Heart left ventricle (tissue), 16 donors: ENCODE measurements around the gene TVP23A. TPM values are rescaled to one million over a fixed set of nuclear protein-coding genes. Genes with fewer than 3 reads are reported as not detected.

ENCODE experiments used
- ATAC-seq, 4 donors: fragments of 200-7000 bp; cut with Tn5 transposase; one replicate each; pipeline ENCODE4 v1.9.1; 2020 to 2022; ENCODE audit warnings: moderate library complexity in 4 of 4, mild to moderate bottlenecking in 3 of 4, moderate number of reproducible peaks in 1 of 4
- DNase-seq, 5 donors: peaks; one replicate each; pipeline ENCODE4 v3.0.0-alpha.2; 2020
- H3K27ac ChIP-seq, 12 donors: fragments of 200-600 bp; sonication (generic) in 4 of 12; one replicate each; pipeline versions ENCODE4 v1.5.0 to v1.8.0; 2016 to 2022; ENCODE audit warnings: mild to moderate bottlenecking in 2 of 12
- H3K27me3 ChIP-seq, 9 donors: fragments of 200-600 bp; sonication (generic) in 2 of 9; one replicate each; pipeline versions ENCODE4 v1.5.1 to v1.8.0; 2016 to 2022; ENCODE audit warnings: mild to moderate bottlenecking in 3 of 9
- H3K36me3 ChIP-seq, 9 donors: fragments of 200-600 bp; sonication (generic) in 2 of 9; one replicate each; pipeline versions ENCODE4 v1.5.0 to v1.8.0; 2018 to 2022; ENCODE audit warnings: mild to moderate bottlenecking in 2 of 9
- H3K4me1 ChIP-seq, 12 donors: fragments of 200-600 bp; sonication (generic) in 4 of 12; one replicate each; pipeline versions ENCODE4 v1.5.0 to v1.8.0; 2016 to 2022; ENCODE audit warnings: mild to moderate bottlenecking in 3 of 12
- H3K4me3 ChIP-seq, 12 donors: fragments of 200-600 bp; sonication (generic) in 4 of 12; one replicate each; pipeline versions ENCODE4 v1.5.0 to v1.8.0; 2017 to 2022; ENCODE audit warnings: mild to moderate bottlenecking in 9 of 12, moderate library complexity in 4 of 12
- H3K9me3 ChIP-seq, 12 donors: fragments of 200-600 bp; sonication (generic) in 4 of 12; one replicate each; pipeline versions ENCODE4 v1.5.0 to v1.8.0; 2016 to 2022; ENCODE audit warnings: mild to moderate bottlenecking in 1 of 12
- POLR2A ChIP-seq, 2 donors: fragments of 450-650 bp; IDR thresholded peaks; one replicate each; pipeline ENCODE4 v1.6.1; 2017; ENCODE audit warnings: antibody characterized with exemption in 2 of 2, mild to moderate bottlenecking in 2 of 2, moderate library complexity in 2 of 2
- WGBS, 4 donors: extraction: QIAGEN DNeasy Blood & Tissue Kit in 2 of 4; methylation state at CpG; one replicate each; pipeline versions ENCODE4 v1.1.5 to v1.1.7; 2013 to 2018; 5-methylcytosine and 5-hydroxymethylcytosine counted together
- intact Hi-C, 10 donors: fragments of 100-400 bp; cut with DNase I; formaldehyde crosslinking; loops; one replicate each; pipeline versions ENCODE4 v1.11.1 to v1.14.2; 2022
- polyA plus RNA-seq, 2 donors: library from polyadenylated mRNA; stranded (reverse); fragments of 200-250 nt; gene quantifications; one replicate each; pipeline ENCODE4 v1.2.3, GENCODE V29; 2013
- total RNA-seq, 9 donors: library from RNA; depleted of rRNA in 2 of 9; stranded (reverse); fragments of >200 nt in 2 of 9; fragmentation: NEBNext Ultra II Directional in 3 of 9; extraction: Animal tissue kit (Norgen Biotek cat#: 25700) in 3 of 9; gene quantifications; one replicate each; pipeline versions ENCODE4 v1.1.0 to v1.2.4, GENCODE V29; 2016 to 2023
- TF ChIP-seq, protein P1 (sequence below), 12 donors: fragments of 200-600 bp; sonication (generic) in 4 of 12; IDR thresholded peaks; one replicate each; pipeline versions ENCODE4 v1.5.0 to v1.8.0; 2018 to 2022; ENCODE audit warnings: antibody characterized with exemption in 12 of 12, mild to moderate bottlenecking in 5 of 12
- donor health status: ischemic (EF 13 %, LVEDD 7.1; RV severe dilation, severe dysfunction).
- donor health status: healthy with polysubstance abuse.
- donor health status: DM: no; HTN: yes; CAD: no.
- donor health status: DM: no; HTN: no; CAD: no.
- donor health status: ischemic (EF 25% LVEDD 6.9; RV normal size, moderate dysfunction).
- donor health status: ischemic (EF 25% LVEDD 5.7; RV mildly dilated, moderate dysfunction).
- donor health status: healthy.
- donor health status: DM: yes; HTN: yes; CAD: no.
- donor health status: ischemic (EF 35%, LVEDD 5.7; RV mildly dilated, moderate dysfunction).
- donor health status: nonischemic (EF 11% LVEDD 7.7; RV severe dilation, severe dysfunction).
- donor health status: DM: yes; HTN: yes; CAD: no.
- donor health status: PGD.
- donor health status: ischemic (EF 29% LVEDD 5.4; RV normal size, mild dysfunction).
- donor health status: nonischemic (EF 23%, LVEDD 6.1; RV moderate dilation, normal function).

TVP23A gene
- total and polyA plus RNA-seq, 11 donors = 0.08 to 0.95 (median 0.30) TPM; not detected in 4

DNA sequence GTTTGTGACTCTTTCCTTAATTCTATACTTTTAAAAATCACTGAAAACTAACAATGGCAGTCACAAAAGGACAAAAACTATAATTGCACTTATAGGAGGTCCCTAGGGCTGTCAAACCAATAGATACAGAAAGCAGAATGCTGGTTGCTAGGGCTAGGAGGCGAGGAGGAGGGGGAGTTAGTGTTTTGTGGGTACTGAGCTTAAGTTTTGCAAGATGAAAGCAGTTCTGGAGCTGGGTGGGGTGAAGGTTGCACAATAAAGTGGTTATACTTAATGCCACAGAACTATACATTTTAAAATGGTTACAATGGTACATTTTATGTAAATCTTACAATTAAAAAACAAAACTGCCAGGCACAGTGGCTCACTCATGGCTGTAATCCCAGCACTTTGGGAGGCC lies 47.7 kb downstream of the TVP23A start:
- ATAC-seq = no peak
- Histone ChIP-seq H3K27me3 (no peaks in the 10 kb centered on the region), H3K4me1 (peaks cover 0 to 32% (median under 1%) of the 10 kb centered on the region in 12 donors), H3K9me3 (no peaks in the 10 kb centered on the region), H3K27ac (peak overlapping the region in 1 of 12 donors; percentile 32), H3K4me3 (no peak overlapping the region), H3K36me3 (peaks cover 0 to 34% (median 22%) of the 10 kb centered on the region in 9 donors)
- TF ChIP-seq, protein P1, sequence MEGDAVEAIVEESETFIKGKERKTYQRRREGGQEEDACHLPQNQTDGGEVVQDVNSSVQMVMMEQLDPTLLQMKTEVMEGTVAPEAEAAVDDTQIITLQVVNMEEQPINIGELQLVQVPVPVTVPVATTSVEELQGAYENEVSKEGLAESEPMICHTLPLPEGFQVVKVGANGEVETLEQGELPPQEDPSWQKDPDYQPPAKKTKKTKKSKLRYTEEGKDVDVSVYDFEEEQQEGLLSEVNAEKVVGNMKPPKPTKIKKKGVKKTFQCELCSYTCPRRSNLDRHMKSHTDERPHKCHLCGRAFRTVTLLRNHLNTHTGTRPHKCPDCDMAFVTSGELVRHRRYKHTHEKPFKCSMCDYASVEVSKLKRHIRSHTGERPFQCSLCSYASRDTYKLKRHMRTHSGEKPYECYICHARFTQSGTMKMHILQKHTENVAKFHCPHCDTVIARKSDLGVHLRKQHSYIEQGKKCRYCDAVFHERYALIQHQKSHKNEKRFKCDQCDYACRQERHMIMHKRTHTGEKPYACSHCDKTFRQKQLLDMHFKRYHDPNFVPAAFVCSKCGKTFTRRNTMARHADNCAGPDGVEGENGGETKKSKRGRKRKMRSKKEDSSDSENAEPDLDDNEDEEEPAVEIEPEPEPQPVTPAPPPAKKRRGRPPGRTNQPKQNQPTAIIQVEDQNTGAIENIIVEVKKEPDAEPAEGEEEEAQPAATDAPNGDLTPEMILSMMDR (IDR thresholded peaks at IDR 0.05) = no peak
- TF ChIP-seq POLR2A (IDR thresholded peaks at IDR 0.05) = no peak
- WGBS, 4 donors = 88 to 92% (median 90%) methylated on average over 1 of the region's 1 CpG
- intact Hi-C loops = no loop called here
- no peak for DNase-seq

GRCh38 chr16:10769381-10769780 lies 49.2 kb downstream of the TVP23A start:
- intact Hi-C loops = loop anchor here in 2 of 10 donors (5.0 to 10.0 kb wide), 2 partner anchors 45 to 133 kb away; partner anchors contain the start of gene TVP23A (in 1 of the 2)

DNA sequence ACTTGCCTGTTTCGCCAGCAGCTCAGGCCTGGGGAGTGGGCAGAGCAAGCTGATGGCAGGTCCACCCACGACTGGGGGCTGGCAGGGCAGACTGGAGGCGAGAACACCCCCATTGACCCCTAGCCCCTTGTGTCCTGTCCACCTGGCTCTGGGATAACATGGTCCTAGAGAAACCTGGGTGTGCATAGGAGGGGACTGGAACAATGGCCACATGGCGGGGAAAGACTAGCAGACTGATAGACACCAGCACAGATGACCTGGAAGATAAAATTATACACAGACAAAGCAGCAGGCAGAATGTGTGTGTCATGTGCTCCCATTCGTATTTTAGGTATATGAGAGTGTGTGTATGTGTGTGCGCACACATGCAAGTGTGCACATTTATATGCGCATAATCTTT lies 51.5 kb downstream of the TVP23A start:
- peaks cover 0 to 66% (median 51%) of the 10 kb centered on the region in 9 donors for H3K36me3 ChIP-seq
- intact Hi-C loops = loop anchor here in 2 of 10 donors (5.0 to 10.0 kb wide), 2 partner anchors 48 to 135 kb away; partner anchors contain the start of gene TVP23A (in 1 of the 2)
- 72 to 97% (median 88%) methylated on average over 6 to 7 of the region's 7 CpGs for WGBS, 4 donors

More at GRCh38 chr16:10769381-10769780, 49.2 kb downstream of the TVP23A start:
- H3K27ac ChIP-seq = no peak overlapping the region
- H3K9me3 ChIP-seq = no peaks in the 10 kb centered on the region
- peaks cover 0 to 44% (median 7%) of the 10 kb centered on the region in 12 donors for H3K4me1 ChIP-seq
- WGBS, 4 donors = 70 to 75% (median 74%) methylated on average over 7 of the region's 7 CpGs
- ATAC-seq (no peak), DNase-seq (no peak)
- H3K4me3 ChIP-seq = no peak overlapping the region
- H3K36me3 ChIP-seq = peaks cover 0 to 45% (median 31%) of the 10 kb centered on the region in 9 donors
- no peak for TF ChIP-seq POLR2A (IDR thresholded peaks at IDR 0.05)
- TF ChIP-seq, protein P1 (IDR thresholded peaks at IDR 0.05) = no peak
- H3K27me3 ChIP-seq = no peaks in the 10 kb centered on the region

GRCh38 chr16:10765772-10766171 lies 52.8 kb downstream of the TVP23A start:
- peaks cover 0 to 42% (median 7%) of the 10 kb centered on the region in 12 donors for H3K4me1 ChIP-seq
- no peaks in the 10 kb centered on the region for H3K27me3 ChIP-seq
- WGBS, 4 donors = 58 to 75% (median 68%) methylated on average over 2 to 4 of the region's 4 CpGs
- ATAC-seq = peak in 2 of 4 donors; percentile 19 to 20
- no peak overlapping the region for H3K4me3 ChIP-seq
- no peak for TF ChIP-seq POLR2A (IDR thresholded peaks at IDR 0.05)
- TF ChIP-seq, protein P1 (IDR thresholded peaks at IDR 0.05) = no peak
- no peaks in the 10 kb centered on the region for H3K9me3 ChIP-seq
- H3K36me3 ChIP-seq = peaks cover 2 to 79% (median 64%) of the 10 kb centered on the region in 9 donors
- DNase-seq = no peak
- H3K27ac ChIP-seq = peak overlapping the region in 2 of 12 donors; percentile 3 to 27
- intact Hi-C loops = loop anchor here in 2 of 10 donors (5.0 to 10.0 kb wide), 2 partner anchors 49 to 137 kb away; partner anchors contain the start of gene TVP23A (in 1 of the 2)

More for the DNA sequence above, 51.5 kb downstream of the TVP23A start:
- no peaks in the 10 kb centered on the region for H3K9me3 ChIP-seq
- no peak overlapping the region for H3K4me3 ChIP-seq
- no peak overlapping the region for H3K27ac ChIP-seq
- TF ChIP-seq, protein P1 (IDR thresholded peaks at IDR 0.05) = no peak
- TF ChIP-seq POLR2A (IDR thresholded peaks at IDR 0.05) = no peak
- no peaks in the 10 kb centered on the region for H3K27me3 ChIP-seq
- no peak for ATAC-seq
- DNase-seq = no peak
- peaks cover 0 to 40% (median 7%) of the 10 kb centered on the region in 12 donors for H3K4me1 ChIP-seq
